HEK293 (cell line): ENCODE data around the gene GABRD.

ENCODE experiments used
- CTCF ChIA-PET: fragments of 350-600 bp; formaldehyde crosslinking; extraction: SDS; loops from one replicate; lab custom pipeline; 2021; ENCODE audit warnings: antibody characterized with exemption; lab: Yijun Ruan, JAX
- POLR2A ChIA-PET: fragments of 300-600 bp; formaldehyde crosslinking; extraction: SDS; loops from one replicate; lab custom pipeline; 2020; ENCODE audit warnings: antibody characterized with exemption, inconsistent platforms; lab: Yijun Ruan, JAX
- H3K27ac ChIP-seq: fragments of 200-500 bp; sonication (Bioruptor generic); 2 replicates; pipeline ENCODE4 v1.5.1; 2014; ENCODE audit warnings: low read depth, low read length, control low read depth, inconsistent platforms; ENCODE audit errors: extremely low read depth
- H3K36me3 ChIP-seq, 2 experiments: fragments of 200-500 bp in 1 of 2; sonication (Bioruptor generic) in 1 of 2; 1 replicate in 1 of 2; 2 replicates in 1 of 2; pipeline ENCODE4 v1.5.1; 2014 to 2017; ENCODE audit warnings: inconsistent platforms in 2 of 2, low read length in 2 of 2; ENCODE audit not compliant: control insufficient read depth in 2 of 2, insufficient read depth in 1 of 2
- H3K4me1 ChIP-seq: fragments of 200-500 bp; sonication (Bioruptor generic); 2 replicates; pipeline ENCODE4 v1.5.1; 2014; ENCODE audit warnings: mild to moderate bottlenecking, low read length, inconsistent platforms; ENCODE audit not compliant: control insufficient read depth, insufficient read depth
- H3K4me3 ChIP-seq: 2 replicates; pipeline ENCODE4 v1.5.1; 2011; ENCODE audit warnings: low read depth, mild to moderate bottlenecking, control low read depth, low read length, moderate library complexity
- H3K9me3 ChIP-seq: fragments of 200-500 bp; sonication (Bioruptor generic); 2 replicates; pipeline ENCODE4 v1.5.1; 2014; ENCODE audit warnings: low read depth, low read length, inconsistent platforms; ENCODE audit not compliant: control insufficient read depth, insufficient read depth
- CTCF ChIP-seq: fragments of 450-650 bp; formaldehyde crosslinking; IDR thresholded peaks from 2 replicates; pipeline ENCODE4 v1.5.1; 2016; ENCODE audit warnings: missing biosample characterization, missing genetic modification characterization
- KLF9 ChIP-seq: fragments of 450-650 bp; formaldehyde crosslinking; IDR thresholded peaks from 2 replicates; pipeline ENCODE4 v1.5.1; 2016; ENCODE audit warnings: missing biosample characterization, missing genetic modification characterization, low read depth
- MZF1 ChIP-seq: fragments of 450-650 bp; formaldehyde crosslinking; IDR thresholded peaks from 2 replicates; pipeline ENCODE4 v1.5.1; 2017; ENCODE audit warnings: missing biosample characterization, missing genetic modification characterization, borderline replicate concordance
- SALL2 ChIP-seq: fragments of 450-650 bp; formaldehyde crosslinking; IDR thresholded peaks from 2 replicates; pipeline ENCODE4 v1.5.0; 2017; ENCODE audit warnings: missing biosample characterization, mild to moderate bottlenecking, missing genetic modification characterization, borderline replicate concordance
- SP2 ChIP-seq: fragments of 450-650 bp; formaldehyde crosslinking; IDR thresholded peaks from 2 replicates; pipeline ENCODE4 v1.5.1; 2016; ENCODE audit warnings: missing biosample characterization, missing genetic modification characterization
- TRIM28 ChIP-seq: IDR thresholded peaks from 2 replicates; pipeline ENCODE4 v1.6.1; 2011; ENCODE audit warnings: low read length, control low read depth, borderline replicate concordance
- ZBTB6 ChIP-seq: fragments of 450-650 bp; formaldehyde crosslinking; IDR thresholded peaks from 2 replicates; pipeline ENCODE4 v1.5.1; 2017; ENCODE audit warnings: missing biosample characterization, missing genetic modification characterization
- ZNF18 ChIP-seq: fragments of 450-650 bp; formaldehyde crosslinking; IDR thresholded peaks from 2 replicates; pipeline ENCODE4 v1.5.1; 2016; ENCODE audit warnings: missing biosample characterization, missing genetic modification characterization
- ZNF184 ChIP-seq: fragments of 450-650 bp; IDR thresholded peaks from 2 replicates; pipeline ENCODE4 v1.5.1; 2018; ENCODE audit warnings: missing biosample characterization, mild to moderate bottlenecking, missing genetic modification characterization
- ZNF19 ChIP-seq: fragments of 450-650 bp; formaldehyde crosslinking; IDR thresholded peaks from 2 replicates; pipeline ENCODE4; 2016; ENCODE audit warnings: missing biosample characterization, missing genetic modification characterization, low read depth
- ZNF248 ChIP-seq: fragments of 450-650 bp; formaldehyde crosslinking; IDR thresholded peaks from 2 replicates; pipeline ENCODE4 v1.5.1; 2017; ENCODE audit warnings: missing biosample characterization, missing genetic modification characterization
- ZNF350 ChIP-seq: fragments of 450-650 bp; formaldehyde crosslinking; IDR thresholded peaks from 2 replicates; pipeline ENCODE4 v1.5.0; 2017; ENCODE audit warnings: missing biosample characterization, mild to moderate bottlenecking, missing genetic modification characterization
- ZNF362 ChIP-seq: fragments of 450-650 bp; formaldehyde crosslinking; IDR thresholded peaks from 2 replicates; pipeline ENCODE4 v1.5.1; 2016; ENCODE audit warnings: missing biosample characterization, missing genetic modification characterization
- ZNF404 ChIP-seq: fragments of 450-650 bp; formaldehyde crosslinking; IDR thresholded peaks from 2 replicates; pipeline ENCODE4 v1.5.1; 2017; ENCODE audit warnings: missing biosample characterization, missing genetic modification characterization
- ZNF433 ChIP-seq: fragments of 450-650 bp; formaldehyde crosslinking; IDR thresholded peaks from 2 replicates; pipeline ENCODE4 v1.5.1; 2016; ENCODE audit warnings: missing biosample characterization, missing genetic modification characterization, low read depth
- ZNF473 ChIP-seq: fragments of 450-650 bp; formaldehyde crosslinking; IDR thresholded peaks from 2 replicates; pipeline ENCODE4 v1.5.1; 2017; ENCODE audit warnings: missing biosample characterization, missing genetic modification characterization
- ZNF488 ChIP-seq: fragments of 450-650 bp; formaldehyde crosslinking; IDR thresholded peaks from 2 replicates; pipeline ENCODE4 v1.5.1; 2016; ENCODE audit warnings: missing biosample characterization, missing genetic modification characterization
- ZNF501 ChIP-seq: fragments of 450-650 bp; formaldehyde crosslinking; IDR thresholded peaks from 2 replicates; pipeline ENCODE4 v1.5.1; 2016; ENCODE audit warnings: missing biosample characterization, missing genetic modification characterization
- ZNF544 ChIP-seq: fragments of 450-650 bp; formaldehyde crosslinking; IDR thresholded peaks from 2 replicates; pipeline ENCODE4 v1.5.0; 2017; ENCODE audit warnings: missing biosample characterization, missing genetic modification characterization
- ZNF580 ChIP-seq: fragments of 450-650 bp; formaldehyde crosslinking; IDR thresholded peaks from 2 replicates; pipeline ENCODE4 v1.5.1; 2016; ENCODE audit warnings: missing biosample characterization, missing genetic modification characterization
- ZNF600 ChIP-seq: fragments of 450-650 bp; formaldehyde crosslinking; IDR thresholded peaks from 2 replicates; pipeline ENCODE4 v1.5.1; 2016; ENCODE audit warnings: missing biosample characterization, missing genetic modification characterization
- ZNF626 ChIP-seq: fragments of 450-650 bp; sonication (Bioruptor Pico); formaldehyde crosslinking; IDR thresholded peaks from 2 replicates; pipeline ENCODE4 v1.5.1; 2018; ENCODE audit warnings: missing biosample characterization, missing genetic modification characterization, inconsistent platforms
- ZNF660 ChIP-seq: fragments of 450-650 bp; IDR thresholded peaks from 2 replicates; pipeline ENCODE4 v1.5.1; 2018; ENCODE audit warnings: missing biosample characterization, mild to moderate bottlenecking, missing genetic modification characterization
- ZNF677 ChIP-seq: fragments of 450-650 bp; IDR thresholded peaks from 2 replicates; pipeline ENCODE4 v1.5.0; 2018; ENCODE audit warnings: missing biosample characterization, mild to moderate bottlenecking, missing genetic modification characterization, moderate library complexity
- ZNF704 ChIP-seq: fragments of 450-650 bp; formaldehyde crosslinking; IDR thresholded peaks from 2 replicates; pipeline ENCODE4 v1.5.1; 2016; ENCODE audit warnings: missing biosample characterization, missing genetic modification characterization
- ZNF768 ChIP-seq: fragments of 450-650 bp; formaldehyde crosslinking; IDR thresholded peaks from 2 replicates; pipeline ENCODE4 v1.5.1; 2018; ENCODE audit warnings: missing biosample characterization, mild to moderate bottlenecking, missing genetic modification characterization
- ZNF837 ChIP-seq: fragments of 450-650 bp; formaldehyde crosslinking; IDR thresholded peaks from 2 replicates; pipeline ENCODE4 v1.5.1; 2016; ENCODE audit warnings: missing biosample characterization, missing genetic modification characterization

GABRD gene

GRCh38 chr1:2049225-2049717, 30.1 kb downstream of the GABRD start:
- ChIA-PET POLR2A (no interaction called here), CTCF (interaction anchor here (0.6 to 2.0 kb wide), 9 partner anchors 8 to 766 kb away, joined by 3 to 16 read pairs (median 3); no protein-coding TSS in a partner anchor)
- Histone ChIP-seq H3K36me3 (no peaks in the 10 kb centered on the region), H3K4me1 (no peaks in the 10 kb centered on the region; the same call in 1 of the 2 replicates), H3K4me3 (peak overlapping the region; percentile 62), H3K9me3 (no peaks in the 10 kb centered on the region), H3K27ac (peak overlapping the region; percentile 72; the same call in 1 of the 2 replicates)
- no peak for TF ChIP-seq ZNF184 (tag by site-specific recombination)
- TF ChIP-seq ZNF18 (tag by site-specific recombination): no peak
- no peak for TF ChIP-seq MZF1 (tag by site-specific recombination)
- TF ChIP-seq ZNF837 (tag by site-specific recombination): no peak
- TF ChIP-seq ZNF600: no peak
- 0 out of 2 replicates have a peak, but pooled peaks have one; percentile 19 for TF ChIP-seq SP2 (tag by site-specific recombination)
- TF ChIP-seq ZNF501 (tag by site-specific recombination): no peak
- no peak for TF ChIP-seq ZNF350 (tag by site-specific recombination)
- no peak for TF ChIP-seq ZNF19 (tag by site-specific recombination)
- TF ChIP-seq ZNF768 (tag by site-specific recombination): no peak
- TF ChIP-seq ZNF626 (tag by site-specific recombination): no peak
- TF ChIP-seq TRIM28: peak; percentile 18; the same call in 1 of the 2 replicates
- no peak for TF ChIP-seq ZNF473
- no peak for TF ChIP-seq ZBTB6 (tag by site-specific recombination)
- 0 out of 2 replicates have a peak, but pooled peaks have one; percentile 12 for TF ChIP-seq KLF9
- no peak for TF ChIP-seq ZNF660 (tag by site-specific recombination)
- TF ChIP-seq ZNF248 (tag by site-specific recombination): no peak
- TF ChIP-seq SALL2: no peak
- no peak for TF ChIP-seq ZNF704
- TF ChIP-seq ZNF488 (tag by site-specific recombination): no peak
- TF ChIP-seq ZNF404 (tag by site-specific recombination): no peak
- TF ChIP-seq ZNF677 (tag by site-specific recombination): peak; percentile 36; the same call in 1 of the 2 replicates
- TF ChIP-seq ZNF580 (tag by site-specific recombination): no peak
- TF ChIP-seq ZNF433 (tag by site-specific recombination): no peak
- no peak for TF ChIP-seq ZNF362 (tag by site-specific recombination)
- TF ChIP-seq CTCF (tag by site-specific recombination): peak; percentile 67; the same call in 1 of the 2 replicates
- no peak for TF ChIP-seq ZNF544 (tag by site-specific recombination)
